ENCODE data around the gene RYR2. TPM values are rescaled to one million over a fixed set of nuclear protein-coding genes. Genes with fewer than 3 reads are reported as not detected.

Gene RYR2
- total RNA-seq, 1 experiment from 2014 or later = 3.4 TPM

GRCh38 chr1:237005674-237006073 is 36.3 kb upstream of the RYR2 start:
- Histone ChIP-seq H3K4ac (ENCODE audit: low read depth, low read length) (no peak overlapping the region), H3K79me2 (ENCODE audit: insufficient read depth, low read length) (no peaks in the 10 kb centered on the region), H3K14ac (ENCODE audit: insufficient read depth, low read length) (no peak overlapping the region), H2BK120ac (ENCODE audit: low read depth, low read length, poor library complexity, severe bottlenecking) (no peak overlapping the region), H2AK5ac (ENCODE audit: insufficient read length, low read length) (no peak overlapping the region), H3K27ac (ENCODE audit: insufficient read length, low read depth, low read length) (no peak overlapping the region), H2BK15ac (ENCODE audit: low read depth, low read length) (no peak overlapping the region), H2BK12ac (ENCODE audit: insufficient read length, low read depth, low read length) (no peak overlapping the region), H4K8ac (replicated peaks; ENCODE audit: insufficient read length, low read depth, low read length) (no peak overlapping the region), H4K91ac (ENCODE audit: insufficient read length, low read depth, low read length) (no peak overlapping the region), H2BK20ac (ENCODE audit: low read depth, low read length, poor library complexity, severe bottlenecking) (no peak overlapping the region), H3K23ac (ENCODE audit: insufficient read length, low read depth, low read length) (no peak overlapping the region), H3K18ac (ENCODE audit: insufficient read length, low read depth, low read length) (no peak overlapping the region), H3T11ph (ENCODE audit: low read length) (no peak overlapping the region), H3K4me1 (ENCODE audit: insufficient read depth, low read length) (peaks cover 2% of the 10 kb centered on the region; the same call in 1 of the 2 replicates), H3K4me2 (ENCODE audit: insufficient read depth, insufficient read length, low read length) (no peak overlapping the region), H3K23me2 (ENCODE audit: insufficient read length, low read depth, low read length, poor library complexity, severe bottlenecking) (no peaks in the 10 kb centered on the region), H3K27me3 (ENCODE audit: insufficient read depth, low read length) (no peaks in the 10 kb centered on the region), H3K9me3 (ENCODE audit: control insufficient read depth, low read depth, low read length) (no peaks in the 10 kb centered on the region), H4K20me1 (ENCODE audit: control insufficient read depth, insufficient read depth, insufficient read length) (no peaks in the 10 kb centered on the region), H4K5ac (ENCODE audit: insufficient read length, low read depth, low read length) (no peak overlapping the region), H2BK5ac (ENCODE audit: insufficient read length, low read length) (no peak overlapping the region), H3K79me1 (ENCODE audit: insufficient read depth, low read depth, low read length, poor library complexity, severe bottlenecking) (no peaks in the 10 kb centered on the region), H3K9ac (ENCODE audit: extremely low read depth, insufficient read length, low read length) (no peak overlapping the region), H2AFZ (ENCODE audit: low read length) (no peak overlapping the region), H3K56ac (ENCODE audit: insufficient read length, low read depth, low read length) (no peak overlapping the region)
- Mint-ChIP-seq H3K4me3 (no peak overlapping the region), H3K27ac (no peak overlapping the region), H3K27me3 (ENCODE audit: low read depth) (peaks cover 4% of the 10 kb centered on the region; the same call in 1 of the 2 replicates), H3K36me3 (ENCODE audit: insufficient read depth in 1 of 3, low read depth in 3 of 3) (peaks cover 0 to 4% (median 3%) of the 10 kb centered on the region in 3 experiments; a peak in 2 of 7 replicates), H3K4me1 (peaks cover 22 to 31% of the 10 kb centered on the region in 2 experiments), H3K9me3 (no peaks in the 10 kb centered on the region)
- no CpG with 5 or more reads among the region's 4 CpGs for WGBS (ENCODE audit: extremely low coverage, insufficient read length, low lambda C conversion rate)
- no peak for TF ChIP-seq CTCF (conservative IDR thresholded peaks at IDR 0.05)
- DNase-seq = no peak
